Lung (tissue), 12 donors: ENCODE measurements around the gene COL6A3. TPM values are rescaled to one million over a fixed set of nuclear protein-coding genes. Genes with fewer than 3 reads are reported as not detected.
A peak's percentile ranks its signal among the peaks of the same experiment; 100 is the strongest.

Source experiments
- ATAC-seq: fragments of 200-7000 bp; cut with Tn5 transposase; one replicate; pipeline ENCODE4 v1.9.1; 2020; ENCODE audit warnings: moderate number of reproducible peaks; ENCODE audit not compliant: insufficient read depth, low FRiP score
- DNase-seq, 3 donors: peaks; one replicate each; pipeline ENCODE4 v3.0.0-alpha.2; 2013 to 2017
- H3K27ac ChIP-seq, 2 donors: one replicate each; pipeline ENCODE4 v1.5.1; 2013; ENCODE audit warnings: mild to moderate bottlenecking in 2 of 2, moderate library complexity in 2 of 2, control low read depth in 1 of 2, inconsistent platforms in 1 of 2, low read depth in 1 of 2, low read length in 1 of 2
- H3K27me3 ChIP-seq, 3 donors: one replicate each; pipeline ENCODE4 v1.5.1; 2013; ENCODE audit warnings: low read length in 2 of 3; ENCODE audit not compliant: control insufficient read depth in 3 of 3, insufficient read depth in 3 of 3
- H3K36me3 ChIP-seq, 4 donors: one replicate each; pipeline ENCODE4 v1.5.1; 2013; ENCODE audit warnings: low read length in 4 of 4, mild to moderate bottlenecking in 1 of 4, moderate library complexity in 1 of 4; ENCODE audit not compliant: control insufficient read depth in 4 of 4, insufficient read depth in 4 of 4
- H3K4me1 ChIP-seq, 5 donors: one replicate each; pipeline ENCODE4 v1.5.1; 2013; ENCODE audit warnings: low read length in 5 of 5, mild to moderate bottlenecking in 2 of 5, moderate library complexity in 1 of 5; ENCODE audit not compliant: control insufficient read depth in 5 of 5, insufficient read depth in 5 of 5
- H3K4me3 ChIP-seq: one replicate; pipeline ENCODE4 v1.5.1; 2013; ENCODE audit warnings: mild to moderate bottlenecking, control low read depth, moderate library complexity
- H3K9ac ChIP-seq, 2 donors: one replicate each; pipeline ENCODE4 v1.5.1; 2013; ENCODE audit warnings: low read length in 2 of 2, control low read depth in 1 of 2; ENCODE audit not compliant: insufficient read depth in 1 of 2
- H3K9me3 ChIP-seq, 4 donors: one replicate each; pipeline ENCODE4 v1.5.1; 2013; ENCODE audit warnings: low read length in 3 of 4, mild to moderate bottlenecking in 1 of 4, moderate library complexity in 1 of 4; ENCODE audit not compliant: control insufficient read depth in 4 of 4, insufficient read depth in 3 of 4
- WGBS, 2 donors: extraction: QIAGEN DNeasy Blood & Tissue Kit; methylation state at CpG; one replicate each; pipeline ENCODE4 v1.1.7; 2013; 5-methylcytosine and 5-hydroxymethylcytosine counted together
- polyA plus RNA-seq, 2 donors: library from polyadenylated mRNA; stranded (reverse); fragments of 200-250 nt; gene quantifications; one replicate each; pipeline ENCODE4 v1.2.1, GENCODE V29; 2013
- total RNA-seq, 2 donors: library from RNA; depleted of rRNA in 1 of 2; stranded (reverse); fragments of >200 nt in 1 of 2; gene quantifications; one replicate each; pipeline ENCODE4 v1.2.1, GENCODE V29; 2014 to 2021
- TF ChIP-seq, protein P1 (sequence below): IDR thresholded peaks from 2 replicates; pipeline ENCODE4 v1.5.1; 2012; ENCODE audit warnings: mild to moderate bottlenecking; ENCODE audit errors: control extremely low read depth, extremely low read depth
- donor health status: control.
- donor health status: control.
- donor health status: Bipolar disorder and iron deficiency.
- donor health status: healthy.
- donor health status: DM: yes; HTN: yes; CAD: no.

Gene COL6A3
- total and polyA plus RNA-seq, 4 donors = 36.4 to 548 (median 277) TPM

GRCh38 chr2:237281836-237282306 lies 132.1 kb downstream of the COL6A3 start:
- H3K4me3 ChIP-seq = no peak overlapping the region
- no peak overlapping the region for H3K27ac ChIP-seq
- no peaks in the 10 kb centered on the region for H3K36me3 ChIP-seq
- no peak for ATAC-seq
- 42 to 61% methylated on average over 3 of the region's 3 CpGs for WGBS, 2 donors
- TF ChIP-seq, protein P1, sequence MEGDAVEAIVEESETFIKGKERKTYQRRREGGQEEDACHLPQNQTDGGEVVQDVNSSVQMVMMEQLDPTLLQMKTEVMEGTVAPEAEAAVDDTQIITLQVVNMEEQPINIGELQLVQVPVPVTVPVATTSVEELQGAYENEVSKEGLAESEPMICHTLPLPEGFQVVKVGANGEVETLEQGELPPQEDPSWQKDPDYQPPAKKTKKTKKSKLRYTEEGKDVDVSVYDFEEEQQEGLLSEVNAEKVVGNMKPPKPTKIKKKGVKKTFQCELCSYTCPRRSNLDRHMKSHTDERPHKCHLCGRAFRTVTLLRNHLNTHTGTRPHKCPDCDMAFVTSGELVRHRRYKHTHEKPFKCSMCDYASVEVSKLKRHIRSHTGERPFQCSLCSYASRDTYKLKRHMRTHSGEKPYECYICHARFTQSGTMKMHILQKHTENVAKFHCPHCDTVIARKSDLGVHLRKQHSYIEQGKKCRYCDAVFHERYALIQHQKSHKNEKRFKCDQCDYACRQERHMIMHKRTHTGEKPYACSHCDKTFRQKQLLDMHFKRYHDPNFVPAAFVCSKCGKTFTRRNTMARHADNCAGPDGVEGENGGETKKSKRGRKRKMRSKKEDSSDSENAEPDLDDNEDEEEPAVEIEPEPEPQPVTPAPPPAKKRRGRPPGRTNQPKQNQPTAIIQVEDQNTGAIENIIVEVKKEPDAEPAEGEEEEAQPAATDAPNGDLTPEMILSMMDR = no peak
- peaks cover 0 to 55% (median 16%) of the 10 kb centered on the region in 5 donors for H3K4me1 ChIP-seq
- peak in 2 of 3 donors; percentile 60 to 70 for DNase-seq
- no peak overlapping the region for H3K9ac ChIP-seq
- H3K9me3 ChIP-seq = no peaks in the 10 kb centered on the region
- H3K27me3 ChIP-seq = no peaks in the 10 kb centered on the region

DNA sequence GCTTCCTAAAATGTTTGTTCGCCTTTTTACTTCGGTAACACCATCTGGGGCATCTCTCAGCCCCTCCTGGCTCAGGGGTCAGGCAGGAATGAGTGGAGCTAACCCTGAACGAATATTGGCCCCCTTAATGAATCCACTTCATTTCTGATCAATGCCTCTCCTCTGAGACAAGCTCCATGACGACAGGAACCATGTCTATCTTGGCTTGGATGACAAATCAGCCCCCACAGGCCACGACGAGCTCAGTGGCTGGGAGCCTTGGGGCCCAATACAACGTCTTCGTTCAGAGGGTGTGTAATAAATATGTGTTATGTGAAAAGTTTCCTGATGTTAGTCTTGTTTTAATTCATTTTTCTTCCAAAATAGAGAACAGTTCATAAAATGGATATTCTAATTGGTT lies 133.0 kb downstream of the COL6A3 start:
- TF ChIP-seq, protein P1 = no peak
- Histone ChIP-seq H3K4me1 (peaks cover 0 to 55% (median 16%) of the 10 kb centered on the region in 5 donors), H3K27me3 (no peaks in the 10 kb centered on the region), H3K9ac (peak overlapping the region in 1 of 2 donors; percentile 15), H3K9me3 (no peaks in the 10 kb centered on the region), H3K27ac (peak overlapping the region in 1 of 2 donors; percentile 46), H3K36me3 (no peaks in the 10 kb centered on the region), H3K4me3 (no peak overlapping the region)
- WGBS, 2 donors = 79 to 82% methylated on average over 8 of the region's 8 CpGs
- ATAC-seq (no peak), DNase-seq (no peak)

DNA sequence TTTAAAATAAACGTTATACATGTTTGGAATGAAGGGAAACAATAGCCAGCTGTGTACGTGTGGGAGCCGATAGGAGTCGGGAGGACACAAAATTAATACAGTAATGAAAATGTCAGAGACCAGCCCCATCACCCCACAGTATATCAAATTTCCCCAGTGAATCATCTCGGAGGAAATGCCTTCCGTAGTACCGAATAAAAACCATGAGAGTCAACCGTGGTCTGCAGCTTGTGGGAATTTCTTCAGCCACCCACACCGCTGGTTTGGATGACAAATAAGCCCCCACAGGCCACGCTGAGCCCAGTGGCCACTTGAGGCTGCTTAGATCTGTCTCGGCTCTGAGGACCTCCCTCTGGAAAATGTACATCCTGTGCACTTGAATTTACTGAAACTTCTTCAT lies 133.7 kb downstream of the COL6A3 start:
- DNase-seq = peak; percentile 57 to 82 (median 78)
- Histone ChIP-seq H3K27me3 (no peaks in the 10 kb centered on the region), H3K9me3 (no peaks in the 10 kb centered on the region), H3K4me3 (no peak overlapping the region), H3K4me1 (peaks cover 0 to 55% (median 16%) of the 10 kb centered on the region in 5 donors), H3K9ac (peak overlapping the region in 1 of 2 donors; percentile 35), H3K27ac (no peak overlapping the region), H3K36me3 (no peaks in the 10 kb centered on the region)
- 72 to 84% methylated on average over 11 of the region's 11 CpGs for whole genome bisulfite sequencing, 2 donors
- TF ChIP-seq, protein P1 = no peak
- ATAC-seq = peak; percentile 21
